SH-SY5Y (cell line): ENCODE data around the gene PRPH2.

Source experiments
- GATA2 ChIP-seq: IDR thresholded peaks from 2 replicates; pipeline ENCODE4 v1.6.1; 2011; ENCODE audit warnings: mild to moderate bottlenecking, low read depth, low read length
- GATA3 ChIP-seq: IDR thresholded peaks from 2 replicates; pipeline ENCODE4 v1.6.1; 2011; ENCODE audit warnings: low read depth, mild to moderate bottlenecking, low read length, moderate library complexity

- no peak for TF ChIP-seq GATA2
- TF ChIP-seq GATA3: no peak
Observed at GRCh38 chr6:42727087-42727611, 4.8 kb upstream of the PRPH2 start.
